Renal cortical epithelial cell (primary cell): ENCODE results near the gene CORO1C. TPM values are rescaled to one million over a fixed set of nuclear protein-coding genes. Genes with fewer than 3 reads are reported as not detected.

Source experiments
- DNase-seq: peaks from one replicate; pipeline ENCODE4 v3.0.0-alpha.2; 2011; ENCODE audit warnings: low read depth
- total RNA-seq: library from RNA; depleted of rRNA; stranded (reverse); fragments of >200 nt; gene quantifications from 2 replicates; pipeline ENCODE4 v1.2.3, GENCODE V29; 2014

The CORO1C gene
- total RNA-seq, 1 donor from 2014 or later: 235 TPM

GRCh38 chr12:108602976-108603704 lies 128.2 kb downstream of the CORO1C start:
- no peak for DNase-seq

GRCh38 chr12:108602209-108602705 lies 129.1 kb downstream of the CORO1C start:
- DNase-seq: no peak

GRCh38 chr12:108600702-108601007 lies 130.7 kb downstream of the CORO1C start:
- no peak for DNase-seq

GRCh38 chr12:108599948-108600701 lies 131.2 kb downstream of the CORO1C start:
- DNase-seq: no peak

GRCh38 chr12:108599541-108599940 lies 131.8 kb downstream of the CORO1C start:
- no peak for DNase-seq

GRCh38 chr12:108598553-108599250 lies 132.6 kb downstream of the CORO1C start:
- DNase-seq: no peak

- DNase-seq: no peak
These were observed 133.5 kb downstream of the CORO1C start, which contains the start of gene TMEM119 for GRCh38 chr12:108597559-108598471. Gene TMEM119 (minus strand): TSS chr12:108598084. CDS start chr12:108592383, 5,701 bp downstream.

- no peak for DNase-seq
These were observed 134.3 kb downstream of the CORO1C start for GRCh38 chr12:108596854-108597558.

GRCh38 chr12:108595711-108596647 lies 135.3 kb downstream of the CORO1C start:
- DNase-seq: no peak

Other genes starting within 250 kb of the CORO1C start
- gene FICD, start 216.2 kb downstream of the CORO1C start, total RNA-seq: 6.4 and 7.8 TPM in 2 replicates
- gene SART3, start 170.3 kb downstream of the CORO1C start, total RNA-seq: 33.3 and 53.7 TPM in 2 replicates
- 101 and 149 TPM in 2 replicates for gene ISCU, start 168.9 kb downstream of the CORO1C start, total RNA-seq
- gene TMEM119, start 133.4 kb downstream of the CORO1C start, total RNA-seq: not detected in 2 replicates
- gene SELPLG, start 97.6 kb downstream of the CORO1C start, total RNA-seq: 0.35 and 2.3 TPM in 2 replicates
- 7.8 and 17.0 TPM in 2 replicates for gene SSH1, start 126.1 kb upstream of the CORO1C start, total RNA-seq
- gene DAO, start 148.6 kb upstream of the CORO1C start, total RNA-seq: not detected in 2 replicates